NCI-H2227 (cell line): ENCODE measurements around the gene BASP1.
"Not testable (repeated sequence)": the region's sequence is repeated elsewhere in the genome, so short reads cannot be mapped to it uniquely, and the experiment has no call there.

Experiments
- DNase-seq: peaks from one replicate; lab custom pipeline; 2025; ENCODE audit not compliant: unreplicated experiment; lab: John Stamatoyannopoulos, UW

Gene BASP1

DNA sequence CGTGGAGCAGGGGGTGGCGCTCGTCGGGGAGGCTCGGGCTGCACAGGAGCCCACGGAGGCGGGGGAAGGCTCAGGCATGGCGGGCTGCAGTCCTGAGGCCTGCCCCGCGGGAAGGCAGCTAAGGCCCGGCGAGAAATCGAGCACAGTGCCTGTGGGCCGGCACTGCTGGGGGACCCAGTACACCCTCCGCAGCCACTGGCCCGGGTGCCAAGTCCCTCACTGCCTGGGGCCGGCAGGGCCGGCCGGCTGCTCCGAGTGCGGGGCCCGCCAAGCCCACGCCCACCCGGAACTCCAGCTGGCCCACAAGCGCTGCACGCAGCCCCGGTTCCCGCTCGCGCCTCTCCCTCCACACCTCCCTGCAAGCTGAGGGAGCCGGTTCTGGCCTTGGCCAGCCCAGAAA, 94.4 kb downstream of the BASP1 start:
- not testable (repeated sequence) for DNase-seq

DNA sequence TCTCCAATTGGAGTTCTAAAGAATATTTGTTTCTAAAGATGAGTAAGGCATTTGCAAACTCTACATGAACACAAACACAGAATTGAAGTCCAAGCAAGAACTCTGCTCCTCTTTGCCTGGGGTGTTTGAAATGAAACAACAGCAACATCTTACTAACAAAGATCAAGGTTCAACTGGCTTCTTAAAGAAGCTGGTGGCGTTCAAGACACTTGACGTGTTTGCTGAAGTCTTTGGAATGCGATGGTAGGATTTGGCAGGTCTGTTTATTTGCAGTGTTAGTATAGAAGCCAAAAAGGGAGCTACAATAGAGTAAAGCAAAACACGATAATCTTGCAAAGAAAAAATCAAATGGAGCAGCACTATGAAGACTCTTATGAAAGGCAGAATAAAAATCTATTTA, 94.9 kb downstream of the BASP1 start:
- no peak for DNase-seq

DNA sequence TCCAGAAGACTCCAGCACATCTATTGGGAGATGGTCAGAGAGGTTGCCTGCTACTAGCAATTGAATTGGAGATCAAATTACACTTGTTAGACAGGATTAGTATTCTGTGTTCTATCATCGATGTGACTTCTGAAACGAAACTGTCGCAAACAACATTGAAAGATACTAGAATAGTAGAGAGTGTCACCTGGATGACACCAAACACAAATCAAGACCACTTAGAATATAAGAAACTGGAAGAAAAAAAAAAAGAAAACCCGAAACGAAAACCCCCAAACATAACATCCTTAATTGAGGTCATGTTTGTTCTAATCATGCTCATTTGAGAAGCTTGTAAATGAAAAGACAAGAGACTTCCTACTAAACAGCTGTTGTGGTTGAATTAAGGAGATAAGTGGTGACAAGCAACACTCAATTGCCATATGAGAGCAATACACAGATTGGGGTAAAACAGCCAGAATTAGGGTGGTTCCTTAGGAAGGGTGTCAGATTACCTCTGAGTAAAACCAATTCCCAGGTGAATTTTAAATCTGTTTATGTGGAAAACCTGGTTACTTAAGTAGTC, 97.6 kb downstream of the BASP1 start:
- no peak for DNase-seq

DNA sequence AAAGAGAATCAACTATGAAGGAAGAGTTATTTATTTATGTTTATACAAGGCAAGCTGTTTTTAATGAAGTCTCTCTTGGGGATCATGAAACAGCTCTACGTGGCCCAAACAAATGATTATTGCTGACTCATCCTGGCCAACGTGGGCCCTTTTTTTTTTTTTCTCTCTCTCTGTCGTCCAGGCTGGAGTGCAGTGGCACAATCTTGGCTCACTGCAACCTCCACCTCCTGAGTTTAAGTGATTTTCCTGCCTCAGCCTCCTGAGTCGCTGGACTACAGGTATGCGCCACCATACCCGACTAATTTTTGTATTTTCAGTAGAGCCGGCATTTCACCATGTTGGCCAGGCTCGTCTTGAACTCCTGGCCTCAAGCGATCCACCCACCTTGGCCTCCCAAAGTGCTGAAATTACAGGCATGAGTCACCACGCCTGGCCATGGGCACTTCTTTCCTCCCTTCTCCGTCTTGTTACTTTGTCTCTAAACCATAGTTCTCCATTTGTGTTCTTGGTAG, 98.3 kb downstream of the BASP1 start:
- no peak for DNase-seq

DNA sequence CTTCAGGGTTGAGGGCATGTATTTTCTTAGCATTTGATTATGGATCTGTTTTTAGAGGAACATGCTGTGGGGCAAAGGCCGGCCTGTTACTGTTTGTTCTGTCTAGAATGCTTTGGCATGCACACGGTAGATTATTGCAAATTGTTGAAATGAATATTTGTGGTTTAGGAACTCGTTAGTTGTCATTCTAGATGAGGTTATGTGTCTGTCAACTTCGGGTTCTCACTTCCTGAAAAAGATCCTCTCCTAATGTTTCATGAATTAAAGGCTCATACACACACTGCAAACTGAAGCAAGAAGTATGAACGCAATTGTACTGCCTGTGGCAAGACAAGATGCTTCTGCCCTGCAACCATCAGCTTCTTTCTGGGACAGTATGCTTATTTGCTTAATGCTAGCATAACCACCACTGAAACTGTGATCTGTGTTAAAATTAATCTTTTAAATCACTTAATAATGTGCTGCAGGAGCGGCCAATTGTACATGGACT, 99.6 kb downstream of the BASP1 start:
- no peak for DNase-seq

DNA sequence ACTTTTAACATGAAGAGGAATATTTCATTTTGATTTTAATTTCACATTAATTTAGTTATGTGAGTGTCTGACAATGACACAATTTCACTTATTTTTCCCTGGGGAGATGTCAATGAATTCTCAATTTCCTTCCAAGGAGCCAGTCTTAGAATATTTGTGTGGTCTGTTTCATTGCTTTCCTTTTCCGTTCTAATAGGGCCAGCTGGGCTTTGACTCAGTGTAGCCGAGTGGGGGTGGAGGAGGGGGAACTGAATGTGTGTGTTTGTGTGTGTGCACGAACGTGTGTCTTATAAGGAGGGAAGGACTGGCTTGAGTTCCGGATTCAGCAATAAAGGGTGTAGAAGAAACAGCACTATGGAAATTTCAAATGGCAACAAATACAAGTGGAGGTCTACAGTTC, 100.0 kb downstream of the BASP1 start:
- no peak for DNase-seq

DNA sequence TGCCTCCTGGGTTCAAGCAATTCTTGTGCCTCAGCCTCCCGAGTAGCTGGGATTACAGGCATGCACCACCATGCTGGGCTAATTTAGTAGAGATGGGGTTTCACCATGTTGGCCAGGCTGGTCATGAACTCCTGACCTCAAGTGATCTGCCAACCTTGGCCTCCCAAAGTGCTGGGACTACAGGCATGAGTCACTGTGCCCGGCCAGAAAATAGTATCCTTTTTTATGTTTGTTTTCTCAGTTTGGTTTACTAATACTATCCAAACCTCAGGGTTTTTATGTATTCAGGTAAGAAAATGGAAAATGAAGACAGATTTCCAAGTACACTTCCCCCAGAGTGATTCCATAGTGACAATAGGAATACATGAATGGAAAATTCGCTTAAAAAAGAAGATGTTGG, 101.7 kb downstream of the BASP1 start:
- DNase-seq, result not testable (repeated sequence)

DNA sequence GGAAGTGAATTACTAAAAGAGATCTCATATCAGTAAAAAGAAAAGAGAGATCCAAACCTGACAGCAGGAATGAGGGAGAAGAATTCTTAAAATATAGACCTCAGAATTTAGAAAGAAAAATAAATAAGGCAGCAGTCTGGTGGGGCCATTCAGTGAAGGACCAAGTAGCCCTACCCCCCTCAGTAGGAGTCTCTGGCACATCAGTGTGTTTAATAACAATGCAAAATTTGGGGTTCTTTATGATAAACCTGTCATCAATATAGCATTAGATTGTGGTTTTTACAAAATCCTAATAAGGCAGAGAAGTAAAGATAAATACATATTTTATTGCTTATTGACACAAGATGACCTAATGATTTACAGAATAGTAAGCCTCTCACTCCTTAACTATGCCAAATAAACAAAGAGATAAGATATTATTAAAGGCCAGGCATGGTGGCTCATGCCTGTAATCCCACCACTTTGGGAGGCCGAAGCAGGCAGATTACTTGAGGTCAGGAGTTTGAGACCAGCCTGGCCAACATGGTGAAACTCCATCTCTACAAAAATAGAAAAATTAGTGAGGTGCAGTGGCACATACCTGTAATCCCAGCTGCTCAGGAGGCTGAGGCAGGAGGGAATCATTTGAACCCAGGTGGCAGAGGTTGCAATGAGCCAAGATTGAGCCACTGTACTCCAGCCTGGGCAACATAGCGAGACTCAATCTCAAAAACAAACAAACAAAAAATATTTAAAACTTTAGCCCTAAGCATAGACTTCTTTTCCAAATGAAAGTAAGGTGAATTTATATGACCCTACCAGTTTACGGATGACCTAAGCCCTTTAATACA, 108.6 kb downstream of the BASP1 start:
- DNase-seq, result no peak
